Psoas muscle (tissue), 8 donors: ENCODE measurements around the gene SLC22A23. TPM values are rescaled to one million over a fixed set of nuclear protein-coding genes. Genes with fewer than 3 reads are reported as not detected.

ENCODE experiments used
- ATAC-seq, 4 donors: fragments of 200-7000 bp; cut with Tn5 transposase; one replicate each; pipeline ENCODE4 v1.9.1; 2020; ENCODE audit warnings: moderate library complexity in 3 of 4, mild to moderate bottlenecking in 2 of 4
- DNase-seq, 2 donors: peaks; one replicate each; pipeline ENCODE4 v3.0.0-alpha.2; 2020
- H3K27ac ChIP-seq: fragments of 200-600 bp; one replicate; pipeline ENCODE4 v1.8.0; 2022
- H3K27me3 ChIP-seq, 3 donors: fragments of 200-600 bp in 1 of 3; one replicate each; pipeline versions ENCODE4 v1.6.1 to v1.8.0; 2013 to 2022; ENCODE audit warnings: low read length in 2 of 3, mild to moderate bottlenecking in 2 of 3, moderate library complexity in 1 of 3; ENCODE audit not compliant: insufficient read depth in 3 of 3
- H3K36me3 ChIP-seq, 2 donors: fragments of 200-600 bp in 1 of 2; one replicate each; pipeline versions ENCODE4 v1.6.1 to v1.8.0; 2013 to 2022; ENCODE audit warnings: low read depth in 1 of 2, mild to moderate bottlenecking in 1 of 2, moderate library complexity in 1 of 2; ENCODE audit not compliant: insufficient read depth in 1 of 2
- H3K4me1 ChIP-seq: fragments of 200-600 bp; one replicate; pipeline ENCODE4 v1.8.0; 2022
- H3K4me3 ChIP-seq: fragments of 200-600 bp; one replicate; pipeline ENCODE4 v1.8.0; 2022; ENCODE audit warnings: mild to moderate bottlenecking
- H3K9me3 ChIP-seq: fragments of 200-600 bp; one replicate; pipeline ENCODE4 v1.8.0; 2022
- WGBS, 3 donors: extraction: QIAGEN DNeasy Blood & Tissue Kit; methylation state at CpG; one replicate each; pipeline versions ENCODE4 v1.1.6 to v1.1.7; 2013; 5-methylcytosine and 5-hydroxymethylcytosine counted together
- intact Hi-C, 2 donors: fragments of 100-400 bp; cut with DNase I; formaldehyde crosslinking; loops; one replicate each; pipeline versions ENCODE4 v1.11.0 to v1.14.2; 2022
- polyA plus RNA-seq, 3 donors: library from polyadenylated mRNA; stranded (reverse); fragments of 200-250 nt; gene quantifications; one replicate each; pipeline ENCODE4 v1.2.3, GENCODE V29; 2013
- total RNA-seq, 4 donors: library from RNA; stranded (reverse); fragmentation: NEBNext Ultra II Directional in 2 of 4; extraction: Animal tissue kit (Norgen Biotek cat#: 25700) in 2 of 4; gene quantifications; one replicate each; pipeline versions ENCODE4 v1.2.1 to v1.2.4, GENCODE V29; 2021 to 2023
- TF ChIP-seq, protein P1 (sequence below): fragments of 200-600 bp; IDR thresholded peaks from one replicate; pipeline ENCODE4 v1.8.0; 2022; ENCODE audit warnings: antibody characterized with exemption
- donor health status: healthy with polysubstance abuse.
- donor health status: DM: no; HTN: no; CAD: no; lungs with moderate emphysema.
- donor health status: Bipolar disorder and iron deficiency.
- donor health status: healthy.
- donor health status: DM: yes; HTN: yes; CAD: no.
- donor health status: DM: no; HTN: no; CAD: no.
- donor health status: DM: no; HTN: no; CAD: no.
- donor health status: DM: yes; HTN: yes; CAD: no.

SLC22A23 gene
- total and polyA plus RNA-seq, 7 donors, result 4.6 to 13.7 (median 8.7) TPM

DNA sequence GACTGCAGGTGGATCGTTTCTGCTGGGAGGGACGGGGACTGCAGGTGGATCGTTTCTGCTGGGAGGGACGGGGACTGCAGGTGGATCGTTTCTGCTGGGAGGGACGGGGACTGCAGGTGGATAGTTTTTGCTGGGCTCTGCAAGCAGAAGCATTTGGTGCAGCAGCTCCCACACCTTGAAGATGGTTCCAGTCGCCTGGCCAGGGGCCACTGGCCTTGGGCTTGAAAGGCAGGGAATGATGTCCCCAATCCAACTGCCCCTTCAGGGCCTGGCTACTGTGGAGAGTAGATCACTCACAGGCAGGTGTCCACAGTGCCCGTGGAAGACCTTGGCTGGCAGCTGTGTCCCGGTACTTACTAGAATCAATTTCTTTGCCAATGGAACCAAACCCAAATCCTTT lies 129.9 kb downstream of the SLC22A23 start:
- ATAC-seq, result no peak
- DNase-seq, result no peak
- no peaks in the 10 kb centered on the region for H3K27me3 ChIP-seq
- H3K9me3 ChIP-seq, result no peaks in the 10 kb centered on the region
- no peak overlapping the region for H3K4me3 ChIP-seq
- no peak overlapping the region for H3K27ac ChIP-seq
- WGBS, 3 donors, result 77 to 86% (median 82%) methylated on average over 9 of the region's 9 CpGs
- TF ChIP-seq, protein P1, sequence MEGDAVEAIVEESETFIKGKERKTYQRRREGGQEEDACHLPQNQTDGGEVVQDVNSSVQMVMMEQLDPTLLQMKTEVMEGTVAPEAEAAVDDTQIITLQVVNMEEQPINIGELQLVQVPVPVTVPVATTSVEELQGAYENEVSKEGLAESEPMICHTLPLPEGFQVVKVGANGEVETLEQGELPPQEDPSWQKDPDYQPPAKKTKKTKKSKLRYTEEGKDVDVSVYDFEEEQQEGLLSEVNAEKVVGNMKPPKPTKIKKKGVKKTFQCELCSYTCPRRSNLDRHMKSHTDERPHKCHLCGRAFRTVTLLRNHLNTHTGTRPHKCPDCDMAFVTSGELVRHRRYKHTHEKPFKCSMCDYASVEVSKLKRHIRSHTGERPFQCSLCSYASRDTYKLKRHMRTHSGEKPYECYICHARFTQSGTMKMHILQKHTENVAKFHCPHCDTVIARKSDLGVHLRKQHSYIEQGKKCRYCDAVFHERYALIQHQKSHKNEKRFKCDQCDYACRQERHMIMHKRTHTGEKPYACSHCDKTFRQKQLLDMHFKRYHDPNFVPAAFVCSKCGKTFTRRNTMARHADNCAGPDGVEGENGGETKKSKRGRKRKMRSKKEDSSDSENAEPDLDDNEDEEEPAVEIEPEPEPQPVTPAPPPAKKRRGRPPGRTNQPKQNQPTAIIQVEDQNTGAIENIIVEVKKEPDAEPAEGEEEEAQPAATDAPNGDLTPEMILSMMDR, result no peak
- no peaks in the 10 kb centered on the region for H3K36me3 ChIP-seq
- intact Hi-C loops, result no loop called here
- H3K4me1 ChIP-seq, result peaks cover 41% of the 10 kb centered on the region

DNA sequence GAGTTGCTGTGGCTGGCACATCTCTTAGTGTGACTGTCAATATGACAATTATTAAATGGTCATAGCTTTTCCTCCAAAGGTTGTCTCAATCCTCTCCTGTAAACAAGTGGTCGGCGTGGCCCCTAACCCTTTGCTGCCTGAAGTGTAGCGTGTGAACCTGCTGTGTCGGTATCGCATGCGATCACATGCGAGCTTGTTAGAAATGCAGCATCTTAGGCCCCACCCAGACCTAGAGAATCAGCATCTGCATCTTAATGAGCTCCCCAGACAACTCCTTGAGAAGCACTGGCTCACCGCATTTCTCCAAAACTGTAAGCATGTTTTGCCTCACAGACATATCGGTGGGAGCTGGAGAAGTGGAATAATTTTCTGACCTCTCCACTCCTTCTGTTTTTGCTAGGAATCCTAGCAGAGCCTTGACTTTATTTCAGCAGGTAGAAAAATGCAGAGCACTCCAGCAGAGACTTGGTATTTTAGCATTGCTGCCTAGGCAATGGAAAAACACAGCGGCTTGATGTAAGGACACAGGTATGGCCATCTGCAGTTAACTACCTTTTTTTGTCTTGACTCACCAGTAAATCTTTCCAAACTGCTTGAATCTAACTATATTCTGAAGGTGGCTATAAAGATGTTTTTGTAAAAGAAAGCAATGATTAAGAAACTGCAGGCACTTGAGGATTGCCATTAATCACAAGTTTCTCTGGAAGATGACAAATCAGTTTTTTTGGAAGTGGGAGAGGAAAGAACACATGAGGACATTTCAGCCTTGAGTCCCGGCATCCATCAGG lies 130.5 kb downstream of the SLC22A23 start:
- Histone ChIP-seq H3K27me3 (no peaks in the 10 kb centered on the region), H3K27ac (no peak overlapping the region), H3K36me3 (no peaks in the 10 kb centered on the region), H3K9me3 (no peaks in the 10 kb centered on the region), H3K4me3 (no peak overlapping the region), H3K4me1 (peaks cover 36% of the 10 kb centered on the region)
- TF ChIP-seq, protein P1, result no peak
- intact Hi-C loops, result no loop called here
- 95 to 99% (median 95%) methylated on average over 11 of the region's 11 CpGs for WGBS, 3 donors
- ATAC-seq (no peak), DNase-seq (no peak)

DNA sequence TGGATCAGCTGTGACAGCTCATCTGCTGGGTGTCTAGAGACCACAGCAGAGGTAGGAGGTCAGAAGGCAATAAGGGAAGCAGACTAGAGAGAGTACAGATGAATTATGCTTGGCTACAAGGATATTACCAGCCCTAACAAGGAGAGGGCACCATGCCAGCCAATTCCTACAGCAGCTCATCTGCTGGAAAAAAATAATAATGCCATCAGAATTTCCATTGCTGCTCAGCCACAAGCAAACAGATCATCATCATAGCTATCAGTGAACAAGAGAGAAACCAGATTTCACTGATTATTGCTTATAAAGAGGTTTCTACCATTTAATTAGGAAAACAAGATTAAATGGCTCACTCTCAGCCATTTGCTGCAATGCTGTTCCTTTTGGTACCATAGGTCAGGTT lies 131.6 kb downstream of the SLC22A23 start:
- Histone ChIP-seq H3K4me1 (peaks cover 35% of the 10 kb centered on the region), H3K9me3 (no peaks in the 10 kb centered on the region), H3K4me3 (no peak overlapping the region), H3K27me3 (no peaks in the 10 kb centered on the region), H3K27ac (peak overlapping the region; percentile 50), H3K36me3 (no peaks in the 10 kb centered on the region)
- intact Hi-C loops, result loop anchor here in 1 of 2 donors (1.0 kb wide), 1 partner anchor 20 kb away; no protein-coding TSS in a partner anchor
- DNase-seq (no peak), ATAC-seq (no peak)
- TF ChIP-seq, protein P1, result no peak

DNA sequence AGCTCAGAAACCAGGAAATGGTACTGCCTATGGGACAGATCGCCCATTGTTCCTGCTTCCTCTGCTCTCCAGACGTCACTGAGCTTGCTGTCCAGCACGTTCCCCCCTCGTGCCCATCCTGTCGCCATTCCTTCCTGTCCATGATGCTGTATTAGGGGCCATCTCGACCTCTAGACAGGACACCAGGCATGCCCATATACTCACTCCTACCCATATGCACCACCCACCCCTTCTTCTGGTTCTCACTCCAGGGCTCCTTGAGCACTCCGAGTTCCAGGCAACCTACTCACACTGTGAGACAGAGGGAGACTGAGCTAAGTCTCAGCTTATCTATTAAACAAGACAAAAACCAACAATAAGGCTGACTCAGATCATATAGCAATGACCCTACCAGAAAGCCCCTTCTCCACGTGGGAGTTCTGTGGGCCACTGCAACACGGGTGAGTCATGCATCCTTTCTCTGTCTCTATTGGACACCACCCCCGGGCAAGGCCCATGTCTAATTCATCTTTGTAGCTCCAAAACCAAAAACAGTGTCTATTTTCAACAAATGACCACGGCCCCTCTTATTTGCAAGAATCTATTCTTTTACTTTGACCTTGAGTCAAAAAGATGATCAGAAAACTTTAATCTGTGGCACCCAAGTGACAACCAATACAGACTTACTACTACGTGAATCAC lies 132.4 kb downstream of the SLC22A23 start:
- H3K27me3 ChIP-seq, result no peaks in the 10 kb centered on the region
- TF ChIP-seq, protein P1, result no peak
- peak in 3 of 4 donors; percentile 11 to 35 (median 29) for ATAC-seq
- no peaks in the 10 kb centered on the region for H3K36me3 ChIP-seq
- WGBS, 3 donors, result 68 to 74% (median 70%) methylated on average over 12 of the region's 12 CpGs
- H3K27ac ChIP-seq, result peak overlapping the region; percentile 61
- DNase-seq, result no peak
- H3K4me1 ChIP-seq, result peaks cover 34% of the 10 kb centered on the region
- intact Hi-C loops, result no loop called here
- H3K9me3 ChIP-seq, result no peaks in the 10 kb centered on the region
- H3K4me3 ChIP-seq, result no peak overlapping the region
